H9 (cell line): ENCODE results near the gene GXYLT1. TPM values are rescaled to one million over a fixed set of nuclear protein-coding genes. Genes with fewer than 3 reads are reported as not detected.

Source experiments
- DNase-seq: peaks from one replicate; pipeline ENCODE4 v3.0.0-alpha.2; 2017
- H2AFZ ChIP-seq: one replicate; pipeline ENCODE4 v1.6.1; 2013; ENCODE audit warnings: mild to moderate bottlenecking, low read length, control low read depth, moderate library complexity
- H2AK5ac ChIP-seq: 2 replicates; pipeline ENCODE4 v1.6.1; 2013; ENCODE audit warnings: low read length, control low read depth, mixed read lengths; ENCODE audit not compliant: insufficient read length
- H2BK120ac ChIP-seq: one replicate; pipeline ENCODE4 v1.6.1; 2013; ENCODE audit warnings: low read depth, mild to moderate bottlenecking, low read length, control low read depth, inconsistent platforms; ENCODE audit not compliant: poor library complexity, severe bottlenecking
- H2BK12ac ChIP-seq: 2 replicates; pipeline ENCODE4 v1.6.1; 2013; ENCODE audit warnings: low read length, control low read depth, mixed read lengths, low read depth; ENCODE audit not compliant: insufficient read length
- H2BK15ac ChIP-seq: 2 replicates; pipeline ENCODE4 v1.6.1; 2013; ENCODE audit warnings: low read depth, low read length, control low read depth
- H2BK20ac ChIP-seq: one replicate; pipeline ENCODE4 v1.6.1; 2013; ENCODE audit warnings: low read depth, mild to moderate bottlenecking, low read length, control low read depth, inconsistent platforms; ENCODE audit not compliant: poor library complexity, severe bottlenecking
- H2BK5ac ChIP-seq: 2 replicates; pipeline ENCODE4 v1.6.1; 2013; ENCODE audit warnings: low read length, control low read depth, mixed read lengths; ENCODE audit not compliant: insufficient read length
- H3K14ac ChIP-seq: 2 replicates; pipeline ENCODE4 v1.6.1; 2013; ENCODE audit warnings: low read length, control low read depth; ENCODE audit not compliant: insufficient read depth
- H3K18ac ChIP-seq: 2 replicates; pipeline ENCODE4 v1.6.1; 2013; ENCODE audit warnings: low read depth, mild to moderate bottlenecking, mixed read lengths, low read length, control low read depth; ENCODE audit not compliant: insufficient read length
- H3K23ac ChIP-seq: 2 replicates; pipeline ENCODE4 v1.6.1; 2013; ENCODE audit warnings: low read length, control low read depth, mixed read lengths, low read depth; ENCODE audit not compliant: insufficient read length
- H3K23me2 ChIP-seq: 2 replicates; pipeline ENCODE4 v1.6.1; 2013; ENCODE audit warnings: low read depth, mild to moderate bottlenecking, mixed read lengths, low read length, control low read depth; ENCODE audit not compliant: insufficient read length, poor library complexity, severe bottlenecking
- H3K27ac ChIP-seq: 2 replicates; pipeline ENCODE4 v1.5.1; 2013; ENCODE audit warnings: low read length, control low read depth, mixed read lengths, low read depth; ENCODE audit not compliant: insufficient read length
- H3K27me3 ChIP-seq: 2 replicates; pipeline ENCODE4 v1.6.1; 2013; ENCODE audit warnings: low read length, control low read depth, inconsistent platforms; ENCODE audit not compliant: insufficient read depth
- H3K4ac ChIP-seq: 2 replicates; pipeline ENCODE4 v1.6.1; 2013; ENCODE audit warnings: low read depth, mild to moderate bottlenecking, control low read depth, inconsistent platforms, low read length, moderate library complexity
- H3K4me1 ChIP-seq: 2 replicates; pipeline ENCODE4 v1.6.1; 2013; ENCODE audit warnings: low read length, control low read depth, inconsistent platforms; ENCODE audit not compliant: insufficient read depth
- H3K4me2 ChIP-seq: 2 replicates; pipeline ENCODE4 v1.6.1; 2013; ENCODE audit warnings: low read length, control low read depth, mixed read lengths; ENCODE audit not compliant: insufficient read length, insufficient read depth
- H3K56ac ChIP-seq: 2 replicates; pipeline ENCODE4 v1.6.1; 2013; ENCODE audit warnings: low read depth, mild to moderate bottlenecking, mixed read lengths, low read length, control low read depth; ENCODE audit not compliant: insufficient read length
- H3K79me1 ChIP-seq: 2 replicates; pipeline ENCODE4 v1.6.1; 2013; ENCODE audit warnings: low read depth, mild to moderate bottlenecking, moderate library complexity, low read length, control low read depth, inconsistent platforms; ENCODE audit not compliant: insufficient read depth, poor library complexity, severe bottlenecking
- H3K79me2 ChIP-seq: 2 replicates; pipeline ENCODE4 v1.6.1; 2013; ENCODE audit warnings: low read length, control low read depth, inconsistent platforms; ENCODE audit not compliant: insufficient read depth
- H3K9ac ChIP-seq: 2 replicates; pipeline ENCODE4 v1.6.1; 2013; ENCODE audit warnings: low read length, control low read depth, mixed read lengths; ENCODE audit not compliant: insufficient read length; ENCODE audit errors: extremely low read depth
- H3K9me3 ChIP-seq: one replicate; pipeline ENCODE4 v1.6.1; 2013; ENCODE audit warnings: low read depth, low read length, inconsistent platforms; ENCODE audit not compliant: control insufficient read depth
- H3T11ph ChIP-seq: one replicate; pipeline ENCODE4 v1.6.1; 2013; ENCODE audit warnings: mild to moderate bottlenecking, low read length, control low read depth, inconsistent platforms
- H4K20me1 ChIP-seq: one replicate; pipeline ENCODE4 v1.6.1; 2013; ENCODE audit not compliant: control insufficient read depth, insufficient read length, insufficient read depth
- H4K5ac ChIP-seq: 2 replicates; pipeline ENCODE4 v1.6.1; 2013; ENCODE audit warnings: low read depth, mild to moderate bottlenecking, mixed read lengths, low read length, control low read depth; ENCODE audit not compliant: insufficient read length
- H4K8ac ChIP-seq: replicated peaks from 2 replicates; pipeline ENCODE4 v1.6.1; 2013; ENCODE audit warnings: low read length, control low read depth, mixed read lengths, low read depth; ENCODE audit not compliant: insufficient read length
- H4K91ac ChIP-seq: 2 replicates; pipeline ENCODE4 v1.6.1; 2013; ENCODE audit warnings: low read depth, mild to moderate bottlenecking, moderate library complexity, mixed read lengths, low read length, control low read depth; ENCODE audit not compliant: insufficient read length
- H3K27ac Mint-ChIP-seq, 3 experiments: 2 replicates in 2 of 3; 3 replicates in 1 of 3; pipeline ENCODE4 v1.8.0; 2020 to 2021; ENCODE audit warnings: mixed read lengths in 3 of 3, mild to moderate bottlenecking in 1 of 3, moderate library complexity in 1 of 3
- H3K27me3 Mint-ChIP-seq: 2 replicates; pipeline ENCODE4 v1.8.0; 2021; ENCODE audit warnings: low read depth, mild to moderate bottlenecking, moderate library complexity, mixed read lengths
- H3K36me3 Mint-ChIP-seq, 3 experiments: 2 replicates in 2 of 3; 3 replicates in 1 of 3; pipeline ENCODE4 v1.8.0; 2020 to 2021; ENCODE audit warnings: low read depth in 3 of 3, mixed read lengths in 3 of 3; ENCODE audit not compliant: insufficient read depth in 1 of 3
- H3K4me1 Mint-ChIP-seq, 2 experiments: 2 replicates each; pipeline ENCODE4 v1.8.0; 2020; ENCODE audit warnings: mixed read lengths in 2 of 2
- H3K4me3 Mint-ChIP-seq, 2 experiments: 2 replicates in 1 of 2; 3 replicates in 1 of 2; pipeline ENCODE4 v1.8.0; 2020 to 2021; ENCODE audit warnings: mild to moderate bottlenecking in 2 of 2, mixed read lengths in 2 of 2, moderate library complexity in 1 of 2
- H3K9me3 Mint-ChIP-seq, 2 experiments: 2 replicates in 1 of 2; 3 replicates in 1 of 2; pipeline ENCODE4 v1.8.0; 2020; ENCODE audit warnings: mild to moderate bottlenecking in 2 of 2, mixed read lengths in 2 of 2, moderate library complexity in 1 of 2
- CTCF ChIP-seq: fragments of 200-600 bp; sonication (generic); conservative IDR thresholded peaks from 3 replicates; pipeline ENCODE4 v1.8.0; 2021; ENCODE audit warnings: antibody characterized with exemption, mild to moderate bottlenecking
- WGBS: extraction: QIAGEN DNeasy Blood & Tissue Kit; methylation state at CpG from one replicate; pipeline ENCODE4 v1.1.7; 2013; ENCODE audit warnings: missing lambda C conversion rate, low lambda C conversion rate, mixed read lengths; ENCODE audit not compliant: insufficient read length; ENCODE audit errors: extremely low coverage; 5-methylcytosine and 5-hydroxymethylcytosine counted together
- total RNA-seq: library from RNA; stranded (reverse); gene quantifications from 2 replicates; pipeline ENCODE4 v1.2.1, GENCODE V29; 2021

GXYLT1 gene
- total RNA-seq, 1 experiment from 2014 or later, result 14.5 TPM

- no peak for DNase-seq
- H2BK20ac ChIP-seq, result no peak overlapping the region
- H2BK120ac ChIP-seq, result no peak overlapping the region
- Mint-ChIP-seq H3K9me3 (no peaks in the 10 kb centered on the region), H3K36me3 (no peaks in the 10 kb centered on the region), H3K4me3 (no peak overlapping the region), H3K4me1 (no peaks in the 10 kb centered on the region), H3K27ac (peak overlapping the region in 1 of 3 experiments; percentile 61; a peak in 1 of 7 replicates), H3K27me3 (no peaks in the 10 kb centered on the region)
- no peak overlapping the region for H4K8ac ChIP-seq
- no peak overlapping the region for H2BK12ac ChIP-seq
- no peak overlapping the region for H2BK15ac ChIP-seq
- H2BK5ac ChIP-seq, result no peak overlapping the region
- no peak overlapping the region for H3K9ac ChIP-seq
- no peak for TF ChIP-seq CTCF
- H3K23me2 ChIP-seq, result no peaks in the 10 kb centered on the region
- WGBS, result no CpG with 5 or more reads among the region's 2 CpGs
- H3K27me3 ChIP-seq, result no peaks in the 10 kb centered on the region
- H3K14ac ChIP-seq, result no peak overlapping the region
- no peak overlapping the region for H3K23ac ChIP-seq
- H3K4me1 ChIP-seq, result no peaks in the 10 kb centered on the region
- H2AK5ac ChIP-seq, result no peak overlapping the region
- no peak overlapping the region for H2AFZ ChIP-seq
- no peak overlapping the region for H3K56ac ChIP-seq
- no peak overlapping the region for H3K4me2 ChIP-seq
- no peaks in the 10 kb centered on the region for H3K9me3 ChIP-seq
- no peak overlapping the region for H4K91ac ChIP-seq
- no peak overlapping the region for H3T11ph ChIP-seq
- H4K5ac ChIP-seq, result no peak overlapping the region
- H3K79me2 ChIP-seq, result no peaks in the 10 kb centered on the region
- no peaks in the 10 kb centered on the region for H3K79me1 ChIP-seq
- H3K27ac ChIP-seq, result no peak overlapping the region
- no peak overlapping the region for H3K18ac ChIP-seq
- H3K4ac ChIP-seq, result no peak overlapping the region
- H4K20me1 ChIP-seq, result no peaks in the 10 kb centered on the region
Measured at GRCh38 chr12:42187799-42188198, 43.1 kb upstream of the GXYLT1 start.
